Measurements from ENCODE around the gene HAL.
"Not testable (repeated sequence)": the region's sequence is repeated elsewhere in the genome, so short reads cannot be mapped to it uniquely, and the experiment has no call there.

The HAL gene

DNA sequence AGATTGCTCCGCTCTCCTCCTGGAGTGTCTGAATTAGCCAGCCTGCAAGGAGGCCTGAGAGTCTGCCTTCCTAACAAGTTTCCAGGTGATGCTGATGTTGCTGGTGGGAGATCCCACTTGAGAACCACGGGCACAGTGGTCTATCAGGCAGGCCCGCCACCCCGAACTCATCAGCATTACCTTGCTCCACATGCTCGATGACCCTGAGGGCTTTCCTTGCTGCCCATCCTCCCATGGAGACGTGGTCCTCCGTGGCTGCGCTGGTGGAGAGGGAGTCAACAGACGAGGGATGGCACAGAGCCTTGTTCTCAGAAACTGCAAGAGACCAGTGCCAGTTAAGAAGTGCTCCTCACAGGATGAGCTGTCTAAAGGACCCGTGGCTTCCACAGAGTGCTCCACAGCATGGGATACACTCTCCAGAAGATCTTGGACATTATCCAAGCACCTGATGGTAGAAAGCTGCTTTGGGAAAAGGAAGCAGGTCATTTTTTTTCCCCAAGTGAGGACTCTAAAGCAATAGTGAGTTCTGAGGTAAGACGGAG lies 18.3 kb downstream of the HAL start:
- no peak for DNase-seq (ENCODE audit: low read depth, low spot score)

- DNase-seq (ENCODE audit: low read depth, low spot score), result no peak
Observed at GRCh38 chr12:95976416-95976832, 19.7 kb downstream of the HAL start.

- no peak for DNase-seq (ENCODE audit: low read depth, low spot score)
Observed at GRCh38 chr12:95975491-95975890, 20.7 kb downstream of the HAL start.

- DNase-seq (ENCODE audit: low read depth, low spot score), result no peak
Observed at GRCh38 chr12:95974358-95974757, 21.8 kb downstream of the HAL start.

DNA sequence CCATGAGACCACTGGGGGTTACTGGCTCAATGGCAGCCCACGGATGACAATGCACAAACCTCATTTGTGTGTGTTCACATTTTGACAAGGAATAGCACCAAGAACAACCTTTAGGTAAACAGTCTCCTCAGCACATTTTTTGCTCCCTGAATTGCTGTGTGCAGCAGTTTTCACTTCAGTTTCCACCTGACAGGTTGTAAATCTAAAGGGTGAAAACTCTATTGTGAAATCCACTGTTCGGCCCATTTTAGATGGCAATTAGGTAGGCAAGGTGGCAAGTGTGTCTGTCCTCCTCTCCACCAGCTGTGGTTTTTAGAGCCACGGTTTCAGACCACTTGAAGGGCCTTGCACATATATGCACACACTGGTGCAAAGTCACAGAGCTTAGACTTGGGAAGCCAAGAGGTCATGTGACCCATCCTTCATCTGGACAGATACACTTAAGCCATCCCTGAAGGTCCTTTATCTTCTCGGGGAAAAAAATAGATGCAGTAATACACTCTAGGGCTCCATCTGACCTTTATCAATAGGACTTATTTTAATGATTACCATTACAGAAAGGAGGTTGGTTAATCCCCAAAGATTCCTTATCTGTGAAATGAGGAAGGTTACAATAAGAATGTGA lies 23.2 kb downstream of the HAL start:
- no peak for DNase-seq (ENCODE audit: low read depth, low spot score)

DNA sequence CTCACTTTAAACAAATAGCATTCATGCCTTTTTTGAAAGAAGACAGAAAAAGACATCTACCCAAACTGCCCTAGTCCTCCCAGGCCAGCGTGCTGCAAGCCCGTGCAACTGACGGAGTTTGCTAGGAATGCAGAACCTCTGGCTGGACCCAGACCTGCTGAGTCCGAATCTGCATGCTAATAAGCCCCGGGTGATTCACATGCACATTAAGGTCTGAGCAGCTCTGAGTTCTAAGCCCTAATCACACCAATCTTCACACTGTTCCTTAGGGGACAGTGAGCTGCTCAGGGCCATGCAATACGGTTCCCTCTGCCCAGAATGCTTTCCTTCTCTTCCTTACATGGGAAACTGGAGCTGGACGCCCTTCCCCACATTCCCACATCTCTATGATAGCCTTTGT lies 25.2 kb downstream of the HAL start:
- DNase-seq (ENCODE audit: low read depth, low spot score), result no peak

GRCh38 chr12:95969116-95969515 lies 27.0 kb downstream of the HAL start:
- DNase-seq (ENCODE audit: low read depth, low spot score), result not testable (repeated sequence)

GRCh38 chr12:95967301-95967700 lies 28.8 kb downstream of the HAL start:
- no peak for DNase-seq (ENCODE audit: low read depth, low spot score)

DNA sequence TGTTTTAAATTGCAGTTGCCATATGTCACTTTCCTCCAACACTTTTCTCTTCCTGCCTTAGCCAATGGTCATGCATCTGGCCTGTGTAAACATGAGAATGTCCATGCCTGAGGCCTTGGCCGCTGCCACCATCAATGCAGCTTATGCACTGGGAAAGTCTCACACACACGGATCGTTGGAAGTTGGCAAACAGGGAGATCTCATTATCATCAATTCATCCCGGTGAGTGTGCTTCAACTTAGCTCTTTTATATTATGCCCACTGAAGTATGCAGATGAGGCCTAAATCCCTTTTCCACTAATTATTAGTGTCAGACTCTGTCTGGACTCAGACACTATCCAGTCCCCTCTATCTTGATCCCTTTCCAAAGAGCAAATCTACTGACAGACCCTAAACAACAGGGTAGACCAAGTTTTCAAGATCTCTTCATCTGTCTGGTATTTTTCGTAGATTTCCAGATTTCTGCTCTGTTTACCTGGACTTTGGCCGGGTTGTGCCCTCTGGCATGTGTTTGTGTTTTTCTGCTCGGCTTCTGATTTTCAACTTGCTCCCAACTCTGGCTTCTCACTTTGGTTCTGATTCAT lies 29.8 kb downstream of the HAL start:
- DNase-seq (ENCODE audit: low read depth, low spot score), result no peak

DNA sequence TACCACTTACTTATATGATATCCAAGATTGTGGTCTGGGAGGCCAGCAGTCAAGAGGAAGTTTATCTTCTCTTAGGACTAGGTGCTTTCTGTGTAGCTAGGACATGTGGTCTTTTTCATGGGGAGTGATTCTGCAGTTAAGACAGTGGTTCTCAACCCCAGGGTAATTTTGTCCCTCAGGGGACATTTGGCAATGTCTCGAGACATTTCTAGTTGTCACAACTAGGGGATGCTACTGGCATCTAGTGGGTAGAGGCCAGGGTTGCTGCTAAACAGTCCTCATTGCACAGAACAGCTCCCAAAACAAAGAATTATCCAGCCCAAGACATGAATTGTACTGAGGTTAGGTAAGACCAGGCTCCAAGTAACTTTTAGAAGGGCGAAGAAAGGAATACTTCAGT lies 33.0 kb downstream of the HAL start:
- no peak for DNase-seq (ENCODE audit: low read depth, low spot score)

DNA sequence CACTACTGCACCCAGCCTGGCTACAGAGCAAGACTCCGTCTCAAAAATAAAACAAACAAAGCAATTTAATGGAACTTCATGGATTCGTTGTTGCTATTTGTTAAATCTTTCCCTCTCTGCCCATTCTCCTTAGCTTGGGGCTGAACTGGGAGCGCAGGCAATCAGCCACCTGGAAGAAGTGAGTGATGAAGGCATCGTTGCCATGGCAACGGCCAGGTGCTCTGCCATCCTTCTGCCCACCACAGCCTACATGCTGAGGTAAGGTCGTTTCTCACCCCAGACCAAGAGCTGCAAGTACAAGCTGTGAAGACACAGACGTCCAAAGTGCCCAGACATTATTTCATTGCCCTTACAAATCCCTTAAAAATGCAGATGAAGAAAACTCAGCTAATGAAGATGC lies 33.9 kb downstream of the HAL start:
- DNase-seq (ENCODE audit: low read depth, low spot score), result no peak

GRCh38 chr12:95960241-95960640 lies 35.9 kb downstream of the HAL start:
- no peak for DNase-seq (ENCODE audit: low read depth, low spot score)

- no peak for DNase-seq (ENCODE audit: low read depth, low spot score)
Observed at GRCh38 chr12:95959107-95959506, 37.0 kb downstream of the HAL start.

- DNase-seq (ENCODE audit: low read depth, low spot score), result no peak
Observed at GRCh38 chr12:95956557-95957145, 39.5 kb downstream of the HAL start.

DNA sequence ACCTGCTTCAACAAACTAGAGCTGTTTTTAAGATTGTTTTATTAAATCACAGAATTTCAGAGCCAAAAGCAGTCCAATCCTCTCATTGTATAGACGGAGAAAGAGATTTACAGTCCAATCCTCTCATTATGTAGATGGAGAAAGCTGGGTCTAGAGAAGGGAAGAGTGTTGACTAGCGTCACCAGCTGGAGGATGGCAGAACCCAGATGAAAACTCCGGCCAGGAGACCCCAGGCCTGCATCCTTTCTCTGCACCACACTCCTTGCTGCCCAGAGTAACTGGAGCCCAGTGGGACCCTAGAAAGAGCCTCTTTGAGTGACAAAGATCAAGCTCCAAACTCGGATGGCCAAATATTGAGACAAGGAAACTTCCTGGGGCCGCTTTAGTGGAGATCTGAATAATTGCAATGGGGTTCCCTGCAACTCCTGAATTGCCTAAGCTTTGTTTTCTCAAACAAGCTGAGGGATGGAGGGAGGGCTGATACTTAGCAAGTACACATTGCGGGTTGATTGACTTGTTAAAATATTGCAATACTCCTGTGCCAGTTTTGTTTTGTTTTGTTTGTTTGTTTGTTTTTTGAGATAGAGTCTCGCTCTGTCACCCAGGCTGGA lies 40.5 kb downstream of the HAL start:
- DNase-seq (ENCODE audit: low read depth, low spot score), result no peak

GRCh38 chr12:95953000-95953399 lies 43.1 kb downstream of the HAL start:
- no peak for DNase-seq (ENCODE audit: low read depth, low spot score)

- no peak for DNase-seq (ENCODE audit: low read depth, low spot score)
Observed at GRCh38 chr12:95951515-95951914, 44.6 kb downstream of the HAL start.

- no peak for DNase-seq (ENCODE audit: low read depth, low spot score)
Observed at GRCh38 chr12:95949477-95950206, 46.5 kb downstream of the HAL start.

DNA sequence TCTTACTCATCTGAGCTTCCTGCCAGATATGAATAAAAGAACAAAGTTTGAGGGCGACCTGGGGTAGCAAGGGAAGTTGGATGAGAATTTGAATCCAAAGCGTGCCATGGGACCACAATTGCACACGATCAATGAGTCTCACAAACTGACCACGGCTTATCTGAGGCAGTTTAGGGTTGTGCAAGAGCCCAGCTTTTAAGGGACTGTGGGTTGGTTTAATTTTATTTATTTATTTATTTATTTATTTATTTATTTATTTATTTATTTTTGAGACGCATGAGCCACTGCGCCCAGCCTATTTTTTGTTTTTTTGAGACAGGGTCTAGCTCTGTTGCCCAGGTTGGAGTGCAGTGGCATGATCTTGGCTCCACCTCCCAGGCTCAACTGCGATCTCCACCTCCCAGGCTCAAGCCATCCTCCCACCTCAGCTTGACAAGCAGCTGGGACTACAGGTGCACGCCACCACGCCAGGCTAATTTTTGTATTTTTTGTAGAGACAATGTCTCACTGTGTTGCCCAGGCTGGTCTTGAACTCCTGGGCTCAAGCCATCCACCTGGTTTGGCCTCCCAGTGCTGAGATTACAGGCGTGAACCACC lies 51.9 kb downstream of the HAL start:
- DNase-seq (ENCODE audit: low read depth, low spot score), result no peak

- peak; percentile 7 for DNase-seq (ENCODE audit: low read depth, low spot score)
Observed at GRCh38 chr12:95943330-95943842, 52.8 kb downstream of the HAL start, which contains the start of gene AMDHD1. Gene AMDHD1, plus strand, starts transcription at chr12:95943331. Its CDS starts 68 bp downstream, at chr12:95943399.
